ENCODE data around the gene ATP11A. TPM values are rescaled to one million over a fixed set of nuclear protein-coding genes. Genes with fewer than 3 reads are reported as not detected.
"Not testable (repeated sequence)": the region's sequence is repeated elsewhere in the genome, so short reads cannot be mapped to it uniquely, and the experiment has no call there.

The ATP11A gene
- total RNA-seq, 1 donor from 2014 or later, result 102 TPM

- intact Hi-C loops (cut with micrococcal nuclease), result no loop called here
- DNase-seq (no peak), ATAC-seq (no peak)
These were observed 148.9 kb downstream of the ATP11A start for GRCh38 chr13:112838842-112839117.

- no peak for ATAC-seq
- DNase-seq, result no peak
- intact Hi-C loops (cut with micrococcal nuclease), result no loop called here
These were observed 149.7 kb downstream of the ATP11A start for GRCh38 chr13:112839356-112840105.

GRCh38 chr13:112840472-112841302 is 150.8 kb downstream of the ATP11A start:
- DNase-seq (no peak), ATAC-seq (no peak)
- intact Hi-C loops (cut with micrococcal nuclease), result no loop called here

GRCh38 chr13:112841303-112842015 is 151.6 kb downstream of the ATP11A start:
- DNase-seq, result peak; percentile 54

GRCh38 chr13:112842343-112842856 is 152.6 kb downstream of the ATP11A start:
- intact Hi-C loops (cut with micrococcal nuclease), result no loop called here
- DNase-seq (peak; percentile 70), ATAC-seq (peak; percentile 88)

More at GRCh38 chr13:112841303-112842015, 151.6 kb downstream of the ATP11A start:
- peak; percentile 73 for ATAC-seq
- intact Hi-C loops (cut with micrococcal nuclease), result not testable (repeated sequence)

GRCh38 chr13:112842931-112843391 is 153.1 kb downstream of the ATP11A start:
- intact Hi-C loops (cut with micrococcal nuclease), result no loop called here
- peak; percentile 6 for ATAC-seq
- no peak for DNase-seq

GRCh38 chr13:112843392-112844111 is 153.7 kb downstream of the ATP11A start:
- intact Hi-C loops (cut with micrococcal nuclease), result no loop called here
- peak; percentile 6 for ATAC-seq

GRCh38 chr13:112844411-112844810 is 154.6 kb downstream of the ATP11A start:
- intact Hi-C loops (cut with micrococcal nuclease), result no loop called here

More at GRCh38 chr13:112843392-112844111, 153.7 kb downstream of the ATP11A start:
- no peak for DNase-seq

GRCh38 chr13:112844879-112845278 is 155.0 kb downstream of the ATP11A start:
- intact Hi-C loops (cut with micrococcal nuclease), result no loop called here
- DNase-seq, result no peak
- no peak for ATAC-seq

More at GRCh38 chr13:112844411-112844810, 154.6 kb downstream of the ATP11A start:
- ATAC-seq, result no peak
- no peak for DNase-seq

GRCh38 chr13:112845511-112846144 is 155.8 kb downstream of the ATP11A start:
- intact Hi-C loops (cut with micrococcal nuclease), result no loop called here
- ATAC-seq, result no peak
- DNase-seq, result no peak

GRCh38 chr13:112846411-112847115 is 156.7 kb downstream of the ATP11A start:
- ATAC-seq, result no peak
- DNase-seq, result no peak
- intact Hi-C loops (cut with micrococcal nuclease), result no loop called here

GRCh38 chr13:112849500-112849899 is 159.7 kb downstream of the ATP11A start:
- ATAC-seq, result no peak
- intact Hi-C loops (cut with micrococcal nuclease), result no loop called here

GRCh38 chr13:112850273-112850672 is 160.4 kb downstream of the ATP11A start:
- no peak for DNase-seq
- ATAC-seq, result no peak
- intact Hi-C loops (cut with micrococcal nuclease), result no loop called here

More at GRCh38 chr13:112849500-112849899, 159.7 kb downstream of the ATP11A start:
- no peak for DNase-seq

- intact Hi-C loops (cut with micrococcal nuclease), result no loop called here
- ATAC-seq (no peak), DNase-seq (no peak)
These were observed 161.5 kb downstream of the ATP11A start for GRCh38 chr13:112851107-112852038.

GRCh38 chr13:112852392-112852791 is 162.6 kb downstream of the ATP11A start:
- intact Hi-C loops (cut with micrococcal nuclease), result no loop called here
- DNase-seq, result no peak
- ATAC-seq, result no peak

GRCh38 chr13:112852808-112853207 is 163.0 kb downstream of the ATP11A start:
- DNase-seq, result no peak
- intact Hi-C loops (cut with micrococcal nuclease), result no loop called here
- no peak for ATAC-seq

GRCh38 chr13:112854321-112854720 is 164.5 kb downstream of the ATP11A start:
- ATAC-seq (no peak), DNase-seq (no peak)
- intact Hi-C loops (cut with micrococcal nuclease), result no loop called here

Data from left ventricle myocardium superior (tissue), 1 donor.